Esophagus squamous epithelium (tissue), 5 donors: Measurements from ENCODE around the gene BANP. TPM values are rescaled to one million over a fixed set of nuclear protein-coding genes. Genes with fewer than 3 reads are reported as not detected.
A peak's percentile ranks its signal among the peaks of the same experiment; 100 is the strongest.

Experiments
- DNase-seq: peaks from one replicate; lab custom pipeline; 2025; lab: John Stamatoyannopoulos, UW
- H3K27ac ChIP-seq, 4 donors: fragments of 200-600 bp; sonication (generic); one replicate each; pipeline ENCODE4 v1.5.1; 2016 to 2019; ENCODE audit warnings: mild to moderate bottlenecking in 1 of 4
- H3K27me3 ChIP-seq, 4 donors: fragments of 200-600 bp; sonication (generic); 1 replicate in 3 of 4; 2 replicates in 1 of 4; pipeline versions ENCODE4 v1.5.1 to v1.6.0; 2017 to 2021; ENCODE audit warnings: antibody characterized with exemption in 1 of 4
- H3K36me3 ChIP-seq, 3 donors: fragments of 200-600 bp; sonication (generic); one replicate each; pipeline ENCODE4 v1.5.1; 2016 to 2019
- H3K4me1 ChIP-seq, 3 donors: fragments of 200-600 bp; sonication (generic); one replicate each; pipeline ENCODE4 v1.5.1; 2017 to 2019
- H3K4me3 ChIP-seq, 4 donors: fragments of 200-600 bp; sonication (generic); 1 replicate in 3 of 4; 2 replicates in 1 of 4; pipeline ENCODE4 v1.5.1; 2016 to 2019; ENCODE audit warnings: mild to moderate bottlenecking in 2 of 4, moderate library complexity in 1 of 4
- H3K9me3 ChIP-seq, 3 donors: fragments of 200-600 bp; sonication (generic); one replicate each; pipeline ENCODE4 v1.5.1; 2016 to 2019
- CTCF ChIP-seq, 6 experiments: fragments of 450-650 bp in 4 of 6; fragments of 200-600 bp in 2 of 6; sonication (generic) in 2 of 6; IDR thresholded peaks; one replicate each; pipeline ENCODE4 v1.5.1; 2016 to 2019; ENCODE audit warnings: antibody characterized with exemption in 6 of 6, mild to moderate bottlenecking in 4 of 6, moderate library complexity in 4 of 6
- POLR2A ChIP-seq, 4 donors: fragments of 450-650 bp; IDR thresholded peaks; one replicate each; pipeline ENCODE4 v1.6.1; 2017; ENCODE audit warnings: antibody characterized with exemption in 4 of 4, mild to moderate bottlenecking in 4 of 4, moderate library complexity in 3 of 4
- WGBS, 2 donors: methylation state at CpG; one replicate each; pipeline ENCODE4 v1.1.5; 2018; 5-methylcytosine and 5-hydroxymethylcytosine counted together
- intact Hi-C: fragments of 100-400 bp; cut with DNase I; formaldehyde crosslinking; loops from one replicate; pipeline ENCODE4 v1.15.0; 2022
- total RNA-seq, 4 donors: library from RNA; depleted of rRNA; stranded (reverse); fragments of >200 nt; gene quantifications; one replicate each; pipeline ENCODE4 v1.1.0, GENCODE V29; 2016
- donor health status: DM: yes; HTN: yes; CAD: no.

BANP gene
- total RNA-seq, 4 donors from 2014 or later: 13.8 to 19.9 (median 14.1) TPM

- Histone ChIP-seq H3K27me3 (peaks cover 0 to 49% (median 0%) of the 10 kb centered on the region in 4 donors), H3K36me3 (no peaks in the 10 kb centered on the region), H3K4me1 (peaks cover 0 to 22% (median 5%) of the 10 kb centered on the region in 3 donors), H3K27ac (no peak overlapping the region), H3K4me3 (no peak overlapping the region), H3K9me3 (no peaks in the 10 kb centered on the region)
- 90 to 98% methylated on average over 10 to 22 of the region's 25 CpGs for WGBS, 2 donors
- no peak for DNase-seq
- intact Hi-C loops: no loop called here
- TF ChIP-seq POLR2A (IDR thresholded peaks at IDR 0.05) (no peak), CTCF (IDR thresholded peaks at IDR 0.05) (no peak)
These were observed 36.4 kb upstream of the BANP start for GRCh38 chr16:87914812-87915211.

GRCh38 chr16:87917503-87917902, 33.7 kb upstream of the BANP start:
- DNase-seq: no peak
- H3K27me3 ChIP-seq: peaks cover 0 to 27% (median 0%) of the 10 kb centered on the region in 4 donors
- intact Hi-C loops: no loop called here
- TF ChIP-seq POLR2A (IDR thresholded peaks at IDR 0.05): no peak
- TF ChIP-seq CTCF (IDR thresholded peaks at IDR 0.05): no peak
- 82 to 85% methylated on average over 9 of the region's 9 CpGs for WGBS, 2 donors
- H3K36me3 ChIP-seq: no peaks in the 10 kb centered on the region
- no peak overlapping the region for H3K4me3 ChIP-seq
- peaks cover 0 to 18% (median 2%) of the 10 kb centered on the region in 3 donors for H3K4me1 ChIP-seq
- no peak overlapping the region for H3K27ac ChIP-seq
- H3K9me3 ChIP-seq: no peaks in the 10 kb centered on the region

- DNase-seq: no peak
- 18 to 41% methylated on average over 13 of the region's 13 CpGs for WGBS, 2 donors
- Histone ChIP-seq H3K36me3 (no peaks in the 10 kb centered on the region), H3K27ac (peak overlapping the region in 3 of 4 donors; percentile 29 to 44 (median 32)), H3K27me3 (peaks cover 0 to 25% (median 0%) of the 10 kb centered on the region in 4 donors), H3K4me1 (peaks cover 0 to 18% (median 2%) of the 10 kb centered on the region in 3 donors), H3K9me3 (no peaks in the 10 kb centered on the region), H3K4me3 (peak overlapping the region in 3 of 4 donors; percentile 4 to 21 (median 7))
- TF ChIP-seq POLR2A (IDR thresholded peaks at IDR 0.05) (no peak), CTCF (IDR thresholded peaks at IDR 0.05) (no peak)
- intact Hi-C loops: no loop called here
These were observed 32.9 kb upstream of the BANP start for GRCh38 chr16:87918338-87918737.

- intact Hi-C loops: no loop called here
- H3K4me1 ChIP-seq: peaks cover 0 to 20% (median 2%) of the 10 kb centered on the region in 3 donors
- H3K27ac ChIP-seq: peak overlapping the region in 2 of 4 donors; percentile 29 to 32
- 42 to 47% methylated on average over 20 to 23 of the region's 37 CpGs for WGBS, 2 donors
- H3K9me3 ChIP-seq: no peaks in the 10 kb centered on the region
- no peaks in the 10 kb centered on the region for H3K36me3 ChIP-seq
- no peak for DNase-seq
- TF ChIP-seq POLR2A (IDR thresholded peaks at IDR 0.05): no peak
- no peak for TF ChIP-seq CTCF (IDR thresholded peaks at IDR 0.05)
- H3K27me3 ChIP-seq: peaks cover 0 to 17% (median 0%) of the 10 kb centered on the region in 4 donors
- H3K4me3 ChIP-seq: peak overlapping the region in 3 of 4 donors; percentile 4 to 21 (median 7)
These were observed 32.2 kb upstream of the BANP start for GRCh38 chr16:87918866-87919680.

GRCh38 chr16:87919681-87919994, 31.6 kb upstream of the BANP start:
- Histone ChIP-seq H3K4me1 (peaks cover 0 to 25% (median 6%) of the 10 kb centered on the region in 3 donors), H3K27ac (no peak overlapping the region), H3K36me3 (no peaks in the 10 kb centered on the region), H3K9me3 (no peaks in the 10 kb centered on the region), H3K4me3 (no peak overlapping the region), H3K27me3 (peaks cover 0 to 12% (median 0%) of the 10 kb centered on the region in 4 donors)
- intact Hi-C loops: no loop called here
- no peak for DNase-seq
- TF ChIP-seq CTCF (IDR thresholded peaks at IDR 0.05): no peak
- no peak for TF ChIP-seq POLR2A (IDR thresholded peaks at IDR 0.05)
- 80 to 96% methylated on average over 7 to 9 of the region's 10 CpGs for WGBS, 2 donors
